Measurements from ENCODE around the gene DLX5. TPM values are rescaled to one million over a fixed set of nuclear protein-coding genes. Genes with fewer than 3 reads are reported as not detected.

Gene DLX5
- total and polyA plus RNA-seq, 2 of the 4 experiments (the other 2 are of a cell fraction), result not detected

GRCh38 chr7:97027427-97028234 is 3.0 kb upstream of the DLX5 start (continued):
- TF ChIP-seq CHD1 (IDR thresholded peaks at IDR 0.05; ENCODE audit: low read depth, low read length) (no peak), FOS (IDR thresholded peaks at IDR 0.05; ENCODE audit: low read depth, low read length) (no peak)

DNA sequence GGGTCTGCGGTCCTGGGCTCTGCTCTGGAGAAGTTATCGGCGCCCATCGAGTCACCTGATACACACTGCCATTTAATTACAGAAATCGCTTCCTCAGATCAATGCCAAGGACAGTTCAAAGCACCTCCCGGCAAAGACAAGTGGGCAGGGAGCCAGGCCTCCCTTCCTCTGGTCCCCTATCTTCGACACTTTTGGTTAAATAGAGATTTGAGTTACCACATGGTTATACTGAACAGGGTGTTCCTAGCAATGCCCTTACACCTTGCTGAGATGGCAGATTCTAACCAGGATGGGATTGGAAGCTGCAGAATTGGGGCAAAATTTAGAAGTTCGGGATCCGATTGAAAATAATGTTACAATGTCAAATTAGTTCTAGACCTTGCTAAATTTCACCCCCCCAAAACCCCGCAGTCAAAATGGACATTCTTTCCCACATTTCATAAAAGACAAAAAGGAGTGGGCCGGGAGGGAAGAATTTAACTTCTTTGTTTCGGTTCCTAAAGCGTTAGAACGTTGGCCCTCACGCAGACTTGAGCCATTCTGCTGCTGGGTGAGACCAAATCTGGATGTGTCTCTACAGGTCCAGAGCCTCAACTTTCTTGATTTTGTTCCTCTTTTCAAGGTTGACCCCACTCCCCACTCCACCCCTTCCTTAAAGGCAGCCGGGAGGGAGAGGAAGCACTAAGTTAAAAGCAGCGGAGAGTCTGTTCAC is 2.2 kb upstream of the DLX5 start:
- Histone ChIP-seq H4K91ac (ENCODE audit: insufficient read depth, low read depth, low read length) (no peak overlapping the region), H3K4me3 (ENCODE audit: insufficient read depth, low read depth, low read length) (no peak overlapping the region), H3K4ac (ENCODE audit: low read depth, low read length) (no peak overlapping the region), H3K9me1 (ENCODE audit: insufficient read depth, low read length) (no peaks in the 10 kb centered on the region), H2BK5ac (ENCODE audit: low read depth, low read length, poor library complexity, severe bottlenecking) (no peak overlapping the region), H4K5ac (ENCODE audit: low read depth, low read length) (no peak overlapping the region), H4K20me1 (ENCODE audit: insufficient read depth, low read length) (no peaks in the 10 kb centered on the region), H3K9me3 (ENCODE audit: control insufficient read depth, insufficient read depth, low read length) (peaks cover 4% of the 10 kb centered on the region), H3K4me2 (ENCODE audit: low read depth, low read length) (no peak overlapping the region; the same call in 1 of the 2 replicates), H3K27me3 (ENCODE audit: control insufficient read depth, insufficient read depth, low read length) (peaks cover 52% of the 10 kb centered on the region), H2AFZ (replicated peaks; ENCODE audit: low read length, poor library complexity) (peak overlapping the region; percentile 63), H3K56ac (ENCODE audit: extremely low read depth, insufficient read depth, low read length) (no peak overlapping the region), H2BK15ac (ENCODE audit: low read depth, low read length) (no peak overlapping the region), H3K27ac (ENCODE audit: insufficient read depth, low read length) (no peak overlapping the region), H3K18ac (ENCODE audit: low read depth, low read length) (no peak overlapping the region), H2AK5ac (ENCODE audit: low read depth, low read length) (no peak overlapping the region), H3K36me3 (ENCODE audit: control insufficient read depth, insufficient read depth, low read length) (no peaks in the 10 kb centered on the region), H2AK9ac (replicated peaks; ENCODE audit: low read depth, low read length, poor library complexity) (no peak overlapping the region), H4K8ac (ENCODE audit: low read depth in 2 of 2, low read length in 2 of 2) (no peak overlapping the region), H3K23ac (ENCODE audit: low read depth, low read length) (no peak overlapping the region), H2BK20ac (ENCODE audit: low read depth, low read length) (no peak overlapping the region), H2BK120ac (ENCODE audit: low read depth, low read length) (no peak overlapping the region), H3K9ac (ENCODE audit: low read depth, low read length) (no peak overlapping the region), H3K14ac (replicated peaks; ENCODE audit: low read depth, low read length) (no peak overlapping the region), H3K4me1 (ENCODE audit: control insufficient read depth, insufficient read depth, low read length) (no peaks in the 10 kb centered on the region), H3K79me1 (ENCODE audit: low read depth in 1 of 2, low read length in 2 of 2) (no peaks in the 10 kb centered on the region)
- ChIA-PET POLR2A (ENCODE audit: unreplicated experiment) (interaction anchor here (0.5 kb wide), 1 partner anchor 21 kb away, joined by 3 read pairs; no protein-coding TSS in a partner anchor), CTCF (interaction anchor here (0.6 to 1.4 kb wide), 13 partner anchors 9 to 1111 kb away, joined by 3 to 20 read pairs (median 5); no protein-coding TSS in a partner anchor)
- dilution Hi-C loops (cut with HindIII; ENCODE audit: low sequenced_read_pairs, unreplicated experiment) (no loop called here), in situ Hi-C loops (cut with MboI; ENCODE audit: low sequenced_read_pairs) (loop anchor here (5.0 to 10.0 kb wide), 2 partner anchors 952 to 1110 kb away; no protein-coding TSS in a partner anchor), intact Hi-C loops (cut with micrococcal nuclease) (loop anchor here (1.0 to 5.0 kb wide), 5 partner anchors 612 to 1111 kb away; no protein-coding TSS in a partner anchor)
- WGBS, 2 experiments (ENCODE audit: extremely low coverage in 2 of 2, insufficient read length in 1 of 2), result no CpG with 5 or more reads among the region's 17 CpGs
- DNase-seq, result no peak
- no TSS peak for BruUV-seq (replicated peaks)
- no peak for ATAC-seq (ENCODE audit: low read depth)
- TF ChIP-seq SMC3 (IDR thresholded peaks at IDR 0.05; ENCODE audit: low read depth, low read length) (no peak), POLR2A (IDR thresholded peaks at IDR 0.05; ENCODE audit: low read depth, low read length) (0 out of 2 replicates have a peak, but pooled peaks have one; percentile 9), RCOR1 (IDR thresholded peaks at IDR 0.05; ENCODE audit: insufficient replicate concordance, low read length) (no peak), RAD21 (IDR thresholded peaks at IDR 0.05; ENCODE audit: low read length) (no peak)

Data from IMR-90 (cell line).